ENCODE results near the gene HERC4.
A peak's percentile ranks its signal among the peaks of the same experiment; 100 is the strongest.
"Not testable (repeated sequence)": the region's sequence is repeated elsewhere in the genome, so short reads cannot be mapped to it uniquely, and the experiment has no call there.

Gene HERC4

GRCh38 chr10:67884313-67884841 is 190.7 kb downstream of the HERC4 start, which contains the start of gene SIRT1:
Gene SIRT1, plus strand, starts transcription at chr10:67884656. Its CDS starts 66 bp downstream, at chr10:67884722.
- no peaks in the 10 kb centered on the region for H3K27me3 ChIP-seq (ENCODE audit: insufficient read depth, low read length, poor library complexity, severe bottlenecking)
- H3F3A ChIP-seq (ENCODE audit: low read depth) = no peaks in the 10 kb centered on the region
- H3K9ac ChIP-seq (ENCODE audit: low read depth, low read length, poor library complexity, severe bottlenecking) = peak within 1 kb of the TSS; percentile 80
- H3K4me2 ChIP-seq (ENCODE audit: low read depth, low read length, poor library complexity, severe bottlenecking) = peak within 1 kb of the TSS; percentile 84
- H2AFZ ChIP-seq (ENCODE audit: low read length) = peak within 1 kb of the TSS; percentile 98
- H3K79me2 ChIP-seq (ENCODE audit: insufficient read depth, low read length) = peaks cover 41% of the 10 kb centered on the region
- TF ChIP-seq EZH2phosphoT487 (IDR thresholded peaks at IDR 0.05; ENCODE audit: borderline replicate concordance) (no peak), CTCF (conservative IDR thresholded peaks at IDR 0.05; ENCODE audit: low read length) (0 out of 2 replicates have a peak, but pooled peaks have one; percentile 15)
- peaks cover 10% of the 10 kb centered on the region; the same call in 1 of the 2 replicates for H3K36me3 ChIP-seq (ENCODE audit: insufficient read depth, low read length)
- H3K9me2 ChIP-seq (replicated peaks; ENCODE audit: low read depth, low read length) = no peaks in the 10 kb centered on the region
- no peaks in the 10 kb centered on the region for H3K9me3 ChIP-seq (ENCODE audit: insufficient read depth, low read depth, low read length)
- H3K4me3 ChIP-seq (ENCODE audit: low read length, poor library complexity, severe bottlenecking) = peak within 1 kb of the TSS; percentile 81
- peaks cover 37% of the 10 kb centered on the region for H4K20me1 ChIP-seq (ENCODE audit: insufficient read depth, low read length, poor library complexity, severe bottlenecking)
- H3K4me1 ChIP-seq (ENCODE audit: insufficient read depth, low read length, poor library complexity, severe bottlenecking) = peaks cover 33% of the 10 kb centered on the region

GRCh38 chr10:67883710-67884312 is 191.3 kb downstream of the HERC4 start:
- no peaks in the 10 kb centered on the region for H3K9me2 ChIP-seq (replicated peaks; ENCODE audit: low read depth, low read length)
- peaks cover 27% of the 10 kb centered on the region for H3K4me1 ChIP-seq (ENCODE audit: insufficient read depth, low read length, poor library complexity, severe bottlenecking)
- H3K9me3 ChIP-seq (ENCODE audit: insufficient read depth, low read depth, low read length) = no peaks in the 10 kb centered on the region
- H3K79me2 ChIP-seq (ENCODE audit: insufficient read depth, low read length) = peaks cover 35% of the 10 kb centered on the region
- H3K4me2 ChIP-seq (ENCODE audit: low read depth, low read length, poor library complexity, severe bottlenecking) = peak overlapping the region; percentile 84
- peaks cover 6% of the 10 kb centered on the region; the same call in 1 of the 2 replicates for H3K36me3 ChIP-seq (ENCODE audit: insufficient read depth, low read length)
- peak overlapping the region; percentile 80 for H3K9ac ChIP-seq (ENCODE audit: low read depth, low read length, poor library complexity, severe bottlenecking)
- H2AFZ ChIP-seq (ENCODE audit: low read length) = peak overlapping the region; percentile 98
- peaks cover 32% of the 10 kb centered on the region for H4K20me1 ChIP-seq (ENCODE audit: insufficient read depth, low read length, poor library complexity, severe bottlenecking)
- H3K4me3 ChIP-seq (ENCODE audit: low read length, poor library complexity, severe bottlenecking) = peak overlapping the region; percentile 81
- no peaks in the 10 kb centered on the region for H3F3A ChIP-seq (ENCODE audit: low read depth)
- H3K27me3 ChIP-seq (ENCODE audit: insufficient read depth, low read length, poor library complexity, severe bottlenecking) = no peaks in the 10 kb centered on the region
- TF ChIP-seq EZH2phosphoT487 (IDR thresholded peaks at IDR 0.05; ENCODE audit: borderline replicate concordance) (no peak), CTCF (conservative IDR thresholded peaks at IDR 0.05; ENCODE audit: low read length) (no peak)

- Histone ChIP-seq H3K4me2 (ENCODE audit: low read depth, low read length, poor library complexity, severe bottlenecking) (no peak overlapping the region), H2AFZ (ENCODE audit: low read length) (no peak overlapping the region; the same call in 1 of the 2 replicates)
- no peak for TF ChIP-seq EZH2phosphoT487 (IDR thresholded peaks at IDR 0.05; ENCODE audit: borderline replicate concordance)
- TF ChIP-seq CTCF (conservative IDR thresholded peaks at IDR 0.05; ENCODE audit: low read length) = no peak
Observed at GRCh38 chr10:67878133-67878532, 196.9 kb downstream of the HERC4 start.

GRCh38 chr10:67877421-67877820 is 197.7 kb downstream of the HERC4 start:
- H3K9ac ChIP-seq (ENCODE audit: low read depth, low read length, poor library complexity, severe bottlenecking); H2AFZ ChIP-seq (ENCODE audit: low read length); H3K9me3 ChIP-seq (ENCODE audit: insufficient read depth, low read depth, low read length); H3K36me3 ChIP-seq (ENCODE audit: insufficient read depth, low read length); H3K79me2 ChIP-seq (ENCODE audit: insufficient read depth, low read length); H3K4me1 ChIP-seq (ENCODE audit: insufficient read depth, low read length, poor library complexity, severe bottlenecking); H3K4me3 ChIP-seq (ENCODE audit: low read length, poor library complexity, severe bottlenecking); H3K27me3 ChIP-seq (ENCODE audit: insufficient read depth, low read length, poor library complexity, severe bottlenecking); H3F3A ChIP-seq (ENCODE audit: low read depth); H4K20me1 ChIP-seq (ENCODE audit: insufficient read depth, low read length, poor library complexity, severe bottlenecking); H3K9me2 ChIP-seq (replicated peaks; ENCODE audit: low read depth, low read length); H3K4me2 ChIP-seq (ENCODE audit: low read depth, low read length, poor library complexity, severe bottlenecking): not testable (repeated sequence)

More at GRCh38 chr10:67878133-67878532, 196.9 kb downstream of the HERC4 start:
- Histone ChIP-seq H3K4me1 (ENCODE audit: insufficient read depth, low read length, poor library complexity, severe bottlenecking) (no peaks in the 10 kb centered on the region), H4K20me1 (ENCODE audit: insufficient read depth, low read length, poor library complexity, severe bottlenecking) (no peaks in the 10 kb centered on the region), H3K9me2 (replicated peaks; ENCODE audit: low read depth, low read length) (no peaks in the 10 kb centered on the region), H3K79me2 (ENCODE audit: insufficient read depth, low read length) (no peaks in the 10 kb centered on the region), H3K27me3 (ENCODE audit: insufficient read depth, low read length, poor library complexity, severe bottlenecking) (no peaks in the 10 kb centered on the region), H3K4me3 (ENCODE audit: low read length, poor library complexity, severe bottlenecking) (no peak overlapping the region), H3K9ac (ENCODE audit: low read depth, low read length, poor library complexity, severe bottlenecking) (no peak overlapping the region), H3F3A (ENCODE audit: low read depth) (no peaks in the 10 kb centered on the region), H3K9me3 (ENCODE audit: insufficient read depth, low read depth, low read length) (no peaks in the 10 kb centered on the region), H3K36me3 (ENCODE audit: insufficient read depth, low read length) (no peaks in the 10 kb centered on the region)

Measured in Loucy (cell line).